IMR-90 (cell line): ENCODE measurements around the gene RGR. TPM values are rescaled to one million over a fixed set of nuclear protein-coding genes. Genes with fewer than 3 reads are reported as not detected.

Experiments
- ATAC-seq: fragments of 200-7000 bp; cut with Tn5 transposase; 2 replicates; pipeline ENCODE4 v1.9.1; 2020; ENCODE audit warnings: low read depth, mild to moderate bottlenecking, moderate library complexity
- BruUV-seq: library from RNA; stranded (reverse); fragments of 400-500 nt; replicated peaks from 2 replicates; lab custom pipeline; 2021; lab: Mats Ljungman, UMichigan
- CTCF ChIA-PET: fragments of 300-600 bp; formaldehyde crosslinking; extraction: SDS; loops from one replicate; lab custom pipeline; 2021; ENCODE audit warnings: antibody characterized with exemption; lab: Yijun Ruan, JAX
- POLR2A ChIA-PET: fragments of 300-600 bp; sonication (Branson Sonifier 250); formaldehyde crosslinking; loops from one replicate; lab custom pipeline; 2022; ENCODE audit warnings: antibody characterized with exemption; ENCODE audit not compliant: unreplicated experiment; lab: Charles Lee
- DNase-seq: peaks from one replicate; pipeline ENCODE4 v3.0.0; 2013
- H2AFZ ChIP-seq: replicated peaks from 2 replicates; pipeline ENCODE3; 2013; ENCODE audit warnings: low read length, mild to moderate bottlenecking; ENCODE audit not compliant: poor library complexity
- H2AK5ac ChIP-seq: 2 replicates; pipeline ENCODE4 v1.6.1; 2013; ENCODE audit warnings: low read depth, low read length, inconsistent platforms
- H2AK9ac ChIP-seq: replicated peaks from 2 replicates; pipeline ENCODE3; 2013; ENCODE audit warnings: mild to moderate bottlenecking, low read depth, low read length, moderate library complexity; ENCODE audit not compliant: poor library complexity
- H2BK120ac ChIP-seq: 2 replicates; pipeline ENCODE4 v1.6.1; 2013; ENCODE audit warnings: low read depth, low read length, inconsistent platforms
- H2BK15ac ChIP-seq: 3 replicates; pipeline ENCODE4 v1.6.1; 2013; ENCODE audit warnings: low read depth, low read length, inconsistent platforms
- H2BK20ac ChIP-seq: 2 replicates; pipeline ENCODE4 v1.6.1; 2013; ENCODE audit warnings: low read depth, mild to moderate bottlenecking, inconsistent platforms, low read length, moderate library complexity
- H2BK5ac ChIP-seq: 2 replicates; pipeline ENCODE4 v1.6.1; 2013; ENCODE audit warnings: mild to moderate bottlenecking, low read depth, low read length, inconsistent platforms; ENCODE audit not compliant: poor library complexity, severe bottlenecking
- H3K14ac ChIP-seq: replicated peaks from 2 replicates; pipeline ENCODE4 v1.6.1; 2013; ENCODE audit warnings: low read depth, low read length, inconsistent platforms
- H3K18ac ChIP-seq: 2 replicates; pipeline ENCODE4 v1.6.1; 2013; ENCODE audit warnings: low read depth, low read length, control low read depth
- H3K23ac ChIP-seq: 2 replicates; pipeline ENCODE4 v1.6.1; 2013; ENCODE audit warnings: low read depth, low read length, inconsistent platforms
- H3K27ac ChIP-seq: 2 replicates; pipeline ENCODE4 v1.5.1; 2013; ENCODE audit warnings: mild to moderate bottlenecking, control low read depth, low read length; ENCODE audit not compliant: insufficient read depth
- H3K27me3 ChIP-seq: 2 replicates; pipeline ENCODE4 v1.6.1; 2013; ENCODE audit warnings: low read length; ENCODE audit not compliant: control insufficient read depth, insufficient read depth
- H3K36me3 ChIP-seq: 2 replicates; pipeline ENCODE4 v1.6.1; 2013; ENCODE audit warnings: low read length, mixed read lengths; ENCODE audit not compliant: control insufficient read depth, insufficient read depth
- H3K4ac ChIP-seq: 2 replicates; pipeline ENCODE4 v1.6.1; 2013; ENCODE audit warnings: low read depth, low read length, inconsistent platforms
- H3K4me1 ChIP-seq: 2 replicates; pipeline ENCODE4 v1.6.1; 2013; ENCODE audit warnings: low read length, mixed read lengths; ENCODE audit not compliant: control insufficient read depth, insufficient read depth
- H3K4me2 ChIP-seq: 2 replicates; pipeline ENCODE4 v1.6.1; 2013; ENCODE audit warnings: low read depth, mild to moderate bottlenecking, control low read depth, low read length, moderate library complexity
- H3K4me3 ChIP-seq: 2 replicates; pipeline ENCODE4 v1.5.1; 2013; ENCODE audit warnings: low read depth, mild to moderate bottlenecking, control low read depth, low read length, moderate library complexity; ENCODE audit not compliant: insufficient read depth
- H3K56ac ChIP-seq: 2 replicates; pipeline ENCODE4 v1.6.1; 2013; ENCODE audit warnings: low read length, inconsistent platforms; ENCODE audit not compliant: insufficient read depth; ENCODE audit errors: extremely low read depth
- H3K79me1 ChIP-seq, 2 experiments: 2 replicates each; pipeline ENCODE4 v1.6.1; 2013; ENCODE audit warnings: low read length in 2 of 2, inconsistent platforms in 1 of 2, low read depth in 1 of 2
- H3K9ac ChIP-seq: 2 replicates; pipeline ENCODE4 v1.6.1; 2013; ENCODE audit warnings: low read depth, low read length, control low read depth
- H3K9me1 ChIP-seq: 2 replicates; pipeline ENCODE4 v1.6.1; 2013; ENCODE audit warnings: low read length, inconsistent platforms; ENCODE audit not compliant: insufficient read depth
- H3K9me3 ChIP-seq: 2 replicates; pipeline ENCODE4 v1.6.1; 2013; ENCODE audit warnings: low read length; ENCODE audit not compliant: control insufficient read depth, insufficient read depth
- H4K20me1 ChIP-seq: 2 replicates; pipeline ENCODE4 v1.6.1; 2013; ENCODE audit warnings: low read length, inconsistent platforms; ENCODE audit not compliant: insufficient read depth
- H4K5ac ChIP-seq: 2 replicates; pipeline ENCODE4 v1.6.1; 2013; ENCODE audit warnings: mild to moderate bottlenecking, low read depth, low read length, control low read depth
- H4K8ac ChIP-seq, 2 experiments: 2 replicates each; pipeline ENCODE4 v1.6.1; 2013; ENCODE audit warnings: low read depth in 2 of 2, low read length in 2 of 2, control low read depth in 1 of 2, inconsistent platforms in 1 of 2
- H4K91ac ChIP-seq: 2 replicates; pipeline ENCODE4 v1.6.1; 2013; ENCODE audit warnings: low read depth, low read length, inconsistent platforms; ENCODE audit not compliant: insufficient read depth
- BHLHE40 ChIP-seq: fragments of 150-350 bp; IDR thresholded peaks from 2 replicates; pipeline ENCODE4 v1.6.1; 2016; ENCODE audit warnings: mild to moderate bottlenecking, low read depth, low read length
- CHD1 ChIP-seq: IDR thresholded peaks from 2 replicates; pipeline ENCODE4 v1.6.1; 2012; ENCODE audit warnings: low read depth, low read length, improper control_type of control experiment
- CTCF ChIP-seq: conservative IDR thresholded peaks from 2 replicates; pipeline ENCODE4 v1.5.1; 2012; ENCODE audit warnings: mild to moderate bottlenecking, low read depth, low read length, improper control_type of control experiment
- ELK1 ChIP-seq: fragments of 150-350 bp; IDR thresholded peaks from 2 replicates; pipeline ENCODE4 v1.6.1; 2016; ENCODE audit warnings: low read depth, mild to moderate bottlenecking, low read length, moderate library complexity, borderline replicate concordance
- MAFK ChIP-seq: IDR thresholded peaks from 2 replicates; pipeline ENCODE4 v1.6.1; 2012; ENCODE audit warnings: low read depth, low read length, improper control_type of control experiment
- MAZ ChIP-seq: IDR thresholded peaks from 2 replicates; pipeline ENCODE4 v1.6.1; 2012; ENCODE audit warnings: low read depth, mild to moderate bottlenecking, low read length, improper control_type of control experiment, moderate library complexity, borderline replicate concordance
- MXI1 ChIP-seq: IDR thresholded peaks from 2 replicates; pipeline ENCODE4 v1.6.1; 2012; ENCODE audit warnings: low read depth, mild to moderate bottlenecking, low read length, moderate library complexity, borderline replicate concordance
- NFE2L2 ChIP-seq: fragments of 150-350 bp; IDR thresholded peaks from 2 replicates; pipeline ENCODE4 v1.6.1; 2016; ENCODE audit warnings: low read depth, mild to moderate bottlenecking, low read length
- POLR2A ChIP-seq: IDR thresholded peaks from 2 replicates; pipeline ENCODE4 v1.6.1; 2012; ENCODE audit warnings: mild to moderate bottlenecking, low read depth, low read length
- RAD21 ChIP-seq: IDR thresholded peaks from 2 replicates; pipeline ENCODE4 v1.6.1; 2012; ENCODE audit warnings: low read length, improper control_type of control experiment
- RCOR1 ChIP-seq: IDR thresholded peaks from 2 replicates; pipeline ENCODE4 v1.6.1; 2012; ENCODE audit warnings: mild to moderate bottlenecking, low read length, improper control_type of control experiment; ENCODE audit not compliant: insufficient replicate concordance
- RFX5 ChIP-seq: IDR thresholded peaks from 2 replicates; pipeline ENCODE4 v1.8.0; 2012; ENCODE audit warnings: low read depth, mild to moderate bottlenecking, low read length, moderate library complexity
- SMC3 ChIP-seq: fragments of 150-350 bp; IDR thresholded peaks from 2 replicates; pipeline ENCODE4 v1.6.1; 2016; ENCODE audit warnings: low read depth, mild to moderate bottlenecking, antibody characterized with exemption, low read length, moderate library complexity
- USF2 ChIP-seq: fragments of 150-350 bp; IDR thresholded peaks from 2 replicates; pipeline ENCODE4 v1.6.1; 2017; ENCODE audit warnings: mild to moderate bottlenecking, antibody characterized with exemption, low read length, low read depth
- WGBS, 2 experiments: methylation state at CpG; one replicate each; pipeline versions ENCODE4 v1.1.5 to v1.1.7; 2013; ENCODE audit warnings: missing lambda C conversion rate in 2 of 2; ENCODE audit not compliant: insufficient read length in 1 of 2; ENCODE audit errors: extremely low coverage in 2 of 2; 5-methylcytosine and 5-hydroxymethylcytosine counted together
- dilution Hi-C: fragments of 300-500 bp; cut with HindIII; formaldehyde crosslinking; loops from one replicate; pipeline ENCODE4 v1.14.3; 2018; ENCODE audit warnings: low sequenced_read_pairs; ENCODE audit not compliant: unreplicated experiment
- in situ Hi-C: fragments of 300-500 bp; cut with MboI; formaldehyde crosslinking; loops from 3 replicates; pipeline ENCODE4 v1.14.3; 2019; ENCODE audit warnings: low sequenced_read_pairs, inconsistent platforms, mixed read lengths
- intact Hi-C: fragments of 100-400 bp; cut with micrococcal nuclease; formaldehyde crosslinking; loops from 2 replicates; pipeline ENCODE4 v1.10.0; 2022
- polyA plus RNA-seq, 3 experiments: library from polyadenylated mRNA; depleted of rRNA; stranded (reverse); fragments of >200 nt; gene quantifications; 2 replicates each; pipeline ENCODE4 v1.2.3, GENCODE V29; 2012; ENCODE audit warnings: low replicate concordance in 1 of 3
- total RNA-seq: library from RNA; depleted of rRNA; stranded (reverse); fragments of >200 nt; gene quantifications from 2 replicates; pipeline ENCODE4 v1.2.3, GENCODE V29; 2012

Gene RGR
- total and polyA plus RNA-seq, 2 of the 4 experiments (the other 2 are of a cell fraction), result not detected

GRCh38 chr10:84208023-84208422 is 36.8 kb upstream of the RGR start:
- no peak for ATAC-seq
- H3K18ac ChIP-seq, result no peak overlapping the region
- WGBS, 2 experiments, result 64% methylated on average over 3 of the region's 10 CpGs; no CpG with 5 or more reads in 1 of the 2 experiments
- no peak for DNase-seq
- no peak overlapping the region for H3K9ac ChIP-seq
- H2BK15ac ChIP-seq, result no peak overlapping the region
- TF ChIP-seq USF2 (no peak), RCOR1 (no peak), POLR2A (no peak), MAFK (no peak), SMC3 (no peak), CHD1 (no peak), CTCF (no peak), BHLHE40 (no peak), NFE2L2 (no peak), ELK1 (no peak), MXI1 (no peak), MAZ (no peak), RAD21 (no peak), RFX5 (no peak)
- no peak overlapping the region for H2BK20ac ChIP-seq
- no peak overlapping the region for H2AK5ac ChIP-seq
- H3K56ac ChIP-seq, result no peak overlapping the region
- H3K23ac ChIP-seq, result no peak overlapping the region
- H2BK120ac ChIP-seq, result no peak overlapping the region
- peaks cover 5% of the 10 kb centered on the region for H3K27me3 ChIP-seq
- no peak overlapping the region for H2BK5ac ChIP-seq
- H4K5ac ChIP-seq, result no peak overlapping the region
- no peak overlapping the region for H3K14ac ChIP-seq
- H3K4ac ChIP-seq, result no peak overlapping the region
- no peaks in the 10 kb centered on the region for H3K9me1 ChIP-seq
- H2AK9ac ChIP-seq, result no peak overlapping the region
- ChIA-PET POLR2A (no interaction called here), CTCF (no interaction called here)
- H3K79me1 ChIP-seq, result no peaks in the 10 kb centered on the region
- no peaks in the 10 kb centered on the region for H3K36me3 ChIP-seq
- H4K91ac ChIP-seq, result no peak overlapping the region
- no peak overlapping the region for H4K8ac ChIP-seq
- dilution Hi-C loops (no loop called here), in situ Hi-C loops (no loop called here), intact Hi-C loops (loop anchor here (5.0 kb wide), 1 partner anchor 61 kb away; no protein-coding TSS in a partner anchor)
- no peak overlapping the region for H3K4me2 ChIP-seq
- H3K27ac ChIP-seq, result no peak overlapping the region
- no peaks in the 10 kb centered on the region for H3K9me3 ChIP-seq
- no peaks in the 10 kb centered on the region for H3K4me1 ChIP-seq
- no TSS peak for BruUV-seq
- H3K4me3 ChIP-seq, result no peak overlapping the region
- no peaks in the 10 kb centered on the region for H4K20me1 ChIP-seq
- no peak overlapping the region for H2AFZ ChIP-seq
